Endodermal cell (in vitro differentiated cells): ENCODE measurements around the gene YRDC. TPM values are rescaled to one million over a fixed set of nuclear protein-coding genes. Genes with fewer than 3 reads are reported as not detected.

ENCODE experiments used
- DNase-seq: peaks from one replicate; pipeline ENCODE4 v3.0.0-alpha.2; 2017
- H3K27ac ChIP-seq: 2 replicates; pipeline ENCODE4 v1.5.1; 2013; ENCODE audit warnings: mild to moderate bottlenecking, low read depth, low read length, moderate library complexity
- H3K27me3 ChIP-seq: 2 replicates; pipeline ENCODE4 v1.6.1; 2013; ENCODE audit warnings: mild to moderate bottlenecking, low read length, moderate library complexity; ENCODE audit not compliant: insufficient read depth, control insufficient read depth, poor library complexity, severe bottlenecking
- H3K36me3 ChIP-seq: 2 replicates; pipeline ENCODE4 v1.7.0; 2013; ENCODE audit warnings: mild to moderate bottlenecking, low read length, moderate library complexity; ENCODE audit not compliant: control insufficient read depth, insufficient read depth
- H3K4me1 ChIP-seq: one replicate; pipeline ENCODE4 v1.7.0; 2013; ENCODE audit warnings: low read length; ENCODE audit not compliant: control insufficient read depth, insufficient read depth
- H3K4me3 ChIP-seq: 2 replicates; pipeline ENCODE4 v1.5.1; 2013; ENCODE audit warnings: mild to moderate bottlenecking, low read length, moderate library complexity
- H3K9ac ChIP-seq: 2 replicates; pipeline ENCODE4 v1.6.1; 2013; ENCODE audit warnings: mild to moderate bottlenecking, low read length, moderate library complexity; ENCODE audit not compliant: poor library complexity, severe bottlenecking; ENCODE audit errors: extremely low read depth
- H3K9me3 ChIP-seq: 2 replicates; pipeline ENCODE4 v1.6.1; 2013; ENCODE audit warnings: mild to moderate bottlenecking, low read length, moderate library complexity; ENCODE audit not compliant: control insufficient read depth
- H3K27ac Mint-ChIP-seq: 2 replicates; pipeline ENCODE4 v1.8.0; 2020; ENCODE audit warnings: mixed read lengths
- H3K27me3 Mint-ChIP-seq: 2 replicates; pipeline ENCODE4 v1.8.0; 2021; ENCODE audit warnings: mild to moderate bottlenecking, mixed read lengths; ENCODE audit not compliant: insufficient read depth
- H3K36me3 Mint-ChIP-seq: 2 replicates; pipeline ENCODE4 v1.8.0; 2020; ENCODE audit warnings: low read depth, mixed read lengths
- H3K4me1 Mint-ChIP-seq: 2 replicates; pipeline ENCODE4 v1.8.0; 2020; ENCODE audit warnings: mixed read lengths
- H3K4me3 Mint-ChIP-seq: 2 replicates; pipeline ENCODE4 v1.8.0; 2020; ENCODE audit warnings: mild to moderate bottlenecking, moderate library complexity, mixed read lengths
- H3K9me3 Mint-ChIP-seq: 2 replicates; pipeline ENCODE4 v1.8.0; 2020; ENCODE audit warnings: mild to moderate bottlenecking, mixed read lengths
- CTCF ChIP-seq: fragments of 200-600 bp; sonication (generic); conservative IDR thresholded peaks from 2 replicates; pipeline ENCODE4 v1.5.0; 2021; ENCODE audit warnings: antibody characterized with exemption, mild to moderate bottlenecking
- WGBS, 2 experiments: methylation state at CpG; one replicate each; pipeline versions ENCODE4 v1.1.5 to v1.1.7; 2013; ENCODE audit warnings: missing lambda C conversion rate in 2 of 2, mixed read lengths in 1 of 2; ENCODE audit not compliant: insufficient coverage in 1 of 2, insufficient read length in 1 of 2; 5-methylcytosine and 5-hydroxymethylcytosine counted together
- total RNA-seq, 2 donors: library from RNA; stranded (reverse); fragmentation: NEBNext Ultra II Directional in 1 of 2; extraction: Animal tissue kit (Norgen Biotek cat#: 25700) in 1 of 2; gene quantifications; 2 replicates in 1 of 2; 3 replicates in 1 of 2; pipeline ENCODE4 v1.2.1, GENCODE V29; 2021

YRDC gene
- total RNA-seq, 2 donors from 2014 or later: 21.0 to 21.1 TPM

- no peak overlapping the region for H3K9ac ChIP-seq
- no peak for TF ChIP-seq CTCF
- peaks cover 21% of the 10 kb centered on the region for H3K27me3 ChIP-seq
- Mint-ChIP-seq H3K9me3 (no peaks in the 10 kb centered on the region), H3K27ac (no peak overlapping the region), H3K4me1 (peaks cover 8% of the 10 kb centered on the region), H3K27me3 (peaks cover 15% of the 10 kb centered on the region), H3K36me3 (peaks cover 33% of the 10 kb centered on the region), H3K4me3 (no peak overlapping the region)
- H3K36me3 ChIP-seq: peaks cover 13% of the 10 kb centered on the region
- no peak overlapping the region for H3K27ac ChIP-seq
- no peak overlapping the region for H3K4me3 ChIP-seq
- DNase-seq: no peak
- H3K4me1 ChIP-seq: no peaks in the 10 kb centered on the region
- WGBS, 2 experiments: 87 to 100% methylated on average over 1 to 3 of the region's 3 CpGs
- H3K9me3 ChIP-seq: no peaks in the 10 kb centered on the region
Observed at GRCh38 chr1:37797750-37798345, 10.2 kb downstream of the YRDC start.

- peaks cover 18% of the 10 kb centered on the region for H3K36me3 Mint-ChIP-seq
- peaks cover 38% of the 10 kb centered on the region for H3K27me3 Mint-ChIP-seq
- peak overlapping the region; percentile 56 for H3K4me3 Mint-ChIP-seq
- no peak for TF ChIP-seq CTCF
- 28 to 32% methylated on average over 14 to 22 of the region's 22 CpGs for WGBS, 2 experiments
- H3K9me3 Mint-ChIP-seq: no peaks in the 10 kb centered on the region
- no peak overlapping the region for H3K27ac Mint-ChIP-seq
- H3K9ac ChIP-seq: no peak overlapping the region
- H3K4me3 ChIP-seq: no peak overlapping the region
- peaks cover 44% of the 10 kb centered on the region for H3K27me3 ChIP-seq
- no peak overlapping the region for H3K27ac ChIP-seq
- peaks cover 8% of the 10 kb centered on the region for H3K4me1 Mint-ChIP-seq
- no peaks in the 10 kb centered on the region for H3K36me3 ChIP-seq
- peak; percentile 95 for DNase-seq
- no peaks in the 10 kb centered on the region for H3K9me3 ChIP-seq
- no peaks in the 10 kb centered on the region for H3K4me1 ChIP-seq
Observed at GRCh38 chr1:37795340-37796125, 12.5 kb downstream of the YRDC start.

- H3K4me3 Mint-ChIP-seq: peak overlapping the region; percentile 56
- WGBS, 2 experiments: 19 to 26% methylated on average over 14 to 59 of the region's 59 CpGs
- H3K27ac Mint-ChIP-seq: no peak overlapping the region
- Histone ChIP-seq H3K9ac (no peak overlapping the region), H3K36me3 (no peaks in the 10 kb centered on the region), H3K27me3 (peaks cover 52% of the 10 kb centered on the region), H3K27ac (no peak overlapping the region), H3K9me3 (no peaks in the 10 kb centered on the region), H3K4me1 (no peaks in the 10 kb centered on the region), H3K4me3 (no peak overlapping the region)
- no peak for TF ChIP-seq CTCF
- peaks cover 43% of the 10 kb centered on the region for H3K27me3 Mint-ChIP-seq
- no peaks in the 10 kb centered on the region for H3K9me3 Mint-ChIP-seq
- peak; percentile 62 for DNase-seq
- H3K4me1 Mint-ChIP-seq: peaks cover 8% of the 10 kb centered on the region
- H3K36me3 Mint-ChIP-seq: peaks cover 11% of the 10 kb centered on the region
Observed at GRCh38 chr1:37794372-37795339, 13.4 kb downstream of the YRDC start.
